Measurements from ENCODE around the gene NPAS3. TPM values are rescaled to one million over a fixed set of nuclear protein-coding genes. Genes with fewer than 3 reads are reported as not detected.

Gene NPAS3
- total and polyA plus RNA-seq, 2 of the 8 experiments (the other 6 are each of a cell fraction or from before 2014, with no cell fraction given): 0.11 to 0.60 TPM

- Histone ChIP-seq H2AK5ac (ENCODE audit: low read depth, low read length) (no peak overlapping the region), H2AFZ (ENCODE audit: low read length) (no peak overlapping the region), H4K5ac (ENCODE audit: insufficient read length, low read depth, low read length) (no peak overlapping the region), H3K18ac (ENCODE audit: extremely low read depth, low read length) (no peak overlapping the region), H3K9ac (replicated peaks in 1 of 4; ENCODE audit: extremely low read depth in 1 of 4, low read depth in 3 of 4, low read length in 3 of 4) (no peak overlapping the region), H3K14ac (ENCODE audit: insufficient read length) (no peak overlapping the region), H3K4ac (replicated peaks; ENCODE audit: insufficient read length, low read depth, low read length) (no peak overlapping the region), H3K79me2 (ENCODE audit: control insufficient read depth in 1 of 2, insufficient read depth in 2 of 2, low read length in 2 of 2) (no peaks in the 10 kb centered on the region), H3K36me3 (ENCODE audit: control insufficient read depth in 2 of 4, insufficient read depth in 4 of 4, low read length in 3 of 4) (no peaks in the 10 kb centered on the region), H2BK20ac (ENCODE audit: low read length) (no peak overlapping the region), H3K4me2 (ENCODE audit: insufficient read depth in 1 of 2, low read depth in 2 of 2, low read length in 2 of 2) (no peak overlapping the region), H2BK5ac (ENCODE audit: low read depth, low read length) (no peak overlapping the region), H2BK120ac (replicated peaks; ENCODE audit: low read depth, low read length) (no peak overlapping the region), H3K23ac (ENCODE audit: insufficient read length) (no peak overlapping the region), H3K4me1 (replicated peaks in 1 of 4; ENCODE audit: control insufficient read depth in 3 of 4, insufficient read depth in 4 of 4, low read length in 3 of 4) (no peaks in the 10 kb centered on the region), H3K79me1 (ENCODE audit: low read depth, low read length) (no peaks in the 10 kb centered on the region), H4K20me1 (replicated peaks in 1 of 2; ENCODE audit: control insufficient read depth in 1 of 2, insufficient read depth in 2 of 2, low read length in 2 of 2) (no peaks in the 10 kb centered on the region), H4K91ac (replicated peaks; ENCODE audit: insufficient read length, low read length) (no peak overlapping the region), H3K27me3 (replicated peaks in 1 of 4; ENCODE audit: control insufficient read depth in 3 of 4, extremely low read depth in 1 of 4, insufficient read depth in 3 of 4, low read length in 3 of 4) (no peaks in the 10 kb centered on the region), H2BK15ac (ENCODE audit: low read length) (no peak overlapping the region), H2BK12ac (ENCODE audit: low read depth, low read length) (no peak overlapping the region), H3K23me2 (ENCODE audit: low read depth, low read length) (no peaks in the 10 kb centered on the region), H3K9me3 (ENCODE audit: insufficient read depth in 2 of 2, low read depth in 1 of 2, low read length in 1 of 2) (no peaks in the 10 kb centered on the region), H3K4me3 (ENCODE audit: extremely low read depth in 1 of 4, insufficient read depth in 2 of 4, low read depth in 3 of 4, low read length in 4 of 4) (no peak overlapping the region), H4K8ac (ENCODE audit: extremely low read depth, insufficient read depth, low read length) (no peak overlapping the region), H3K56ac (replicated peaks; ENCODE audit: insufficient read length, low read depth, low read length) (no peak overlapping the region), H3K27ac (ENCODE audit: low read depth, low read length) (no peak overlapping the region)
- CTCF ChIA-PET (ENCODE audit: partially characterized antibody): interaction anchor here (0.5 kb wide), 1 partner anchor 668 kb away, joined by 4 read pairs; no protein-coding TSS in a partner anchor
- no peak for DNase-seq (ENCODE audit: low read depth in 1 of 2, low spot score in 2 of 2)
- POLR2A ChIA-PET (ENCODE audit: partially characterized antibody): no interaction called here
- FAIRE-seq: no peak
- 98% methylated on average over 3 of the region's 3 CpGs; no CpG with 5 or more reads in 1 of the 2 experiments for WGBS, 2 experiments (ENCODE audit: extremely low coverage in 1 of 2, insufficient coverage in 1 of 2, insufficient read length in 1 of 2, insufficient replicate concordance in 2 of 2, low coverage in 1 of 2, low lambda C conversion rate in 2 of 2, missing lambda C conversion rate in 1 of 2)
- TF ChIP-seq NRF1 (IDR thresholded peaks at IDR 0.05; ENCODE audit: low read depth, low read length) (no peak), GABPA (IDR thresholded peaks at IDR 0.05; ENCODE audit: borderline replicate concordance, insufficient read depth, low read length) (no peak), MAFK (IDR thresholded peaks at IDR 0.05; ENCODE audit: low read depth, low read length) (no peak), NANOG (IDR thresholded peaks at IDR 0.05; ENCODE audit: insufficient read depth, low read depth, low read length, poor library complexity, severe bottlenecking) (no peak), SRF (IDR thresholded peaks at IDR 0.05; ENCODE audit: low read depth, low read length) (no peak), KDM4A (IDR thresholded peaks at IDR 0.05; ENCODE audit: low read depth, low read length, severe bottlenecking) (no peak), CREB1 (IDR thresholded peaks at IDR 0.05) (no peak), SUZ12 (IDR thresholded peaks at IDR 0.05; ENCODE audit: low read length) (no peak)
- TF ChIP-seq, protein P1, sequence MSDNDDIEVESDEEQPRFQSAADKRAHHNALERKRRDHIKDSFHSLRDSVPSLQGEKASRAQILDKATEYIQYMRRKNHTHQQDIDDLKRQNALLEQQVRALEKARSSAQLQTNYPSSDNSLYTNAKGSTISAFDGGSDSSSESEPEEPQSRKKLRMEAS (IDR thresholded peaks at IDR 0.05): no peak
These were observed 71.8 kb downstream of the NPAS3 start for GRCh38 chr14:33010495-33010894.

Data from H1 (cell line).